DND-41 (cell line): Measurements from ENCODE around the gene AHNAK.

ENCODE experiments used
- ATAC-seq: fragments of 200-7000 bp; cut with Tn5 transposase; 3 replicates; pipeline ENCODE4 v1.9.1; 2021; ENCODE audit warnings: low read depth; ENCODE audit not compliant: insufficient read depth
- DNase-seq: peaks from one replicate; pipeline ENCODE4 v3.0.0-alpha.2; 2020
- H2AFZ ChIP-seq: 2 replicates; pipeline ENCODE4 v1.6.0; 2012; ENCODE audit warnings: low read depth, low read length
- H3K27ac ChIP-seq: 2 replicates; pipeline ENCODE4 v1.5.1; 2012; ENCODE audit warnings: low read length, inconsistent platforms
- H3K27me3 ChIP-seq: fragments of 200-600 bp; sonication (generic); 2 replicates; pipeline ENCODE4 v1.6.0; 2012; ENCODE audit warnings: low read length, mild to moderate bottlenecking, inconsistent platforms; ENCODE audit not compliant: insufficient read depth, poor library complexity
- H3K36me3 ChIP-seq: 2 replicates; pipeline ENCODE4 v1.5.1; 2012; ENCODE audit warnings: low read length, inconsistent platforms; ENCODE audit not compliant: insufficient read depth
- H3K4me1 ChIP-seq: 2 replicates; pipeline ENCODE4 v1.5.1; 2012; ENCODE audit warnings: mild to moderate bottlenecking, low read length; ENCODE audit not compliant: insufficient read depth
- H3K4me2 ChIP-seq: 2 replicates; pipeline ENCODE4 v1.6.0; 2012; ENCODE audit warnings: mild to moderate bottlenecking, moderate library complexity, low read length, inconsistent platforms; ENCODE audit not compliant: insufficient read depth
- H3K4me3 ChIP-seq, 2 experiments: fragments of 200-600 bp in 1 of 2; shearing (Covaris generic) in 1 of 2; 2 replicates each; pipeline ENCODE4 v1.5.1; 2012 to 2016; ENCODE audit warnings: inconsistent platforms in 2 of 2, low read length in 2 of 2, mild to moderate bottlenecking in 2 of 2, low read depth in 1 of 2, moderate library complexity in 1 of 2
- H3K79me2 ChIP-seq: 2 replicates; pipeline ENCODE4 v1.6.0; 2012; ENCODE audit warnings: low read length, inconsistent platforms; ENCODE audit not compliant: insufficient read depth
- H3K9ac ChIP-seq: 2 replicates; pipeline ENCODE4 v1.6.0; 2012; ENCODE audit warnings: low read depth, mild to moderate bottlenecking, inconsistent platforms, low read length, moderate library complexity
- H3K9me3 ChIP-seq: 2 replicates; pipeline ENCODE4 v1.5.1; 2012; ENCODE audit warnings: low read length, moderate library complexity, mild to moderate bottlenecking, inconsistent platforms; ENCODE audit not compliant: insufficient read depth, severe bottlenecking
- H4K20me1 ChIP-seq: 2 replicates; pipeline ENCODE4 v1.6.0; 2012; ENCODE audit warnings: low read length; ENCODE audit not compliant: insufficient read depth
- EZH2 ChIP-seq: IDR thresholded peaks from 3 replicates; pipeline ENCODE4 v1.6.1; 2012; ENCODE audit warnings: borderline replicate concordance, low read depth, mild to moderate bottlenecking, moderate library complexity, low read length, inconsistent platforms; ENCODE audit not compliant: severe bottlenecking
- TF ChIP-seq, protein P1 (sequence below): IDR thresholded peaks from 2 replicates; pipeline ENCODE4 v1.5.1; 2012; ENCODE audit warnings: borderline replicate concordance, low read length, moderate library complexity, mild to moderate bottlenecking; ENCODE audit not compliant: poor library complexity, severe bottlenecking; ENCODE audit errors: extremely low read depth

The AHNAK gene

DNA sequence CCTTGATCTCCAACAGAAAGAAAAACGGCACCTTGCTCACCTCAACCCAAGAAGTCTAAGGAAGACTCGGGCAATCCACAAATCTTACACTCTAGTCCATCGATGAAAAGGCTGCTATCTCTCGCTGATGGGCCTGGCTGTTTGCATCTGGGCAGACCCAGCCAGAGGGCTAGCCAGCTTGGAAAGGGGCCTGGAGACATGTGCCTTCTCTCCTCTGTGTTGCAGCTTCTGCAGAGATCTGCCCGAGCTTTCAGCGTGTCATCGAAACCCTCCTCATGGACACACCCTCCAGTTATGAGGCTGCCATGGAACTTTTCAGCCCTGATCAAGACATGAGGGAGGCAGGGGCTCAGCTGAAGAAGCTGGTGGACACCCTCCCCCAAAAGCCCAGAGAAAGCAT, 124.6 kb downstream of the AHNAK start:
- ATAC-seq (no peak), DNase-seq (no peak)
- no peak overlapping the region for H3K27ac ChIP-seq
- H3K4me3 ChIP-seq, result no peak overlapping the region
- H3K79me2 ChIP-seq, result no peaks in the 10 kb centered on the region
- peaks cover 20% of the 10 kb centered on the region for H3K27me3 ChIP-seq
- no peaks in the 10 kb centered on the region for H3K9me3 ChIP-seq
- no peaks in the 10 kb centered on the region for H4K20me1 ChIP-seq
- H3K4me2 ChIP-seq, result no peak overlapping the region
- no peak overlapping the region for H2AFZ ChIP-seq
- H3K36me3 ChIP-seq, result no peaks in the 10 kb centered on the region
- no peak overlapping the region for H3K9ac ChIP-seq
- H3K4me1 ChIP-seq, result peaks cover 3% of the 10 kb centered on the region; the same call in 1 of the 2 replicates
- TF ChIP-seq, protein P1, sequence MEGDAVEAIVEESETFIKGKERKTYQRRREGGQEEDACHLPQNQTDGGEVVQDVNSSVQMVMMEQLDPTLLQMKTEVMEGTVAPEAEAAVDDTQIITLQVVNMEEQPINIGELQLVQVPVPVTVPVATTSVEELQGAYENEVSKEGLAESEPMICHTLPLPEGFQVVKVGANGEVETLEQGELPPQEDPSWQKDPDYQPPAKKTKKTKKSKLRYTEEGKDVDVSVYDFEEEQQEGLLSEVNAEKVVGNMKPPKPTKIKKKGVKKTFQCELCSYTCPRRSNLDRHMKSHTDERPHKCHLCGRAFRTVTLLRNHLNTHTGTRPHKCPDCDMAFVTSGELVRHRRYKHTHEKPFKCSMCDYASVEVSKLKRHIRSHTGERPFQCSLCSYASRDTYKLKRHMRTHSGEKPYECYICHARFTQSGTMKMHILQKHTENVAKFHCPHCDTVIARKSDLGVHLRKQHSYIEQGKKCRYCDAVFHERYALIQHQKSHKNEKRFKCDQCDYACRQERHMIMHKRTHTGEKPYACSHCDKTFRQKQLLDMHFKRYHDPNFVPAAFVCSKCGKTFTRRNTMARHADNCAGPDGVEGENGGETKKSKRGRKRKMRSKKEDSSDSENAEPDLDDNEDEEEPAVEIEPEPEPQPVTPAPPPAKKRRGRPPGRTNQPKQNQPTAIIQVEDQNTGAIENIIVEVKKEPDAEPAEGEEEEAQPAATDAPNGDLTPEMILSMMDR, result no peak
- TF ChIP-seq EZH2, result no peak

DNA sequence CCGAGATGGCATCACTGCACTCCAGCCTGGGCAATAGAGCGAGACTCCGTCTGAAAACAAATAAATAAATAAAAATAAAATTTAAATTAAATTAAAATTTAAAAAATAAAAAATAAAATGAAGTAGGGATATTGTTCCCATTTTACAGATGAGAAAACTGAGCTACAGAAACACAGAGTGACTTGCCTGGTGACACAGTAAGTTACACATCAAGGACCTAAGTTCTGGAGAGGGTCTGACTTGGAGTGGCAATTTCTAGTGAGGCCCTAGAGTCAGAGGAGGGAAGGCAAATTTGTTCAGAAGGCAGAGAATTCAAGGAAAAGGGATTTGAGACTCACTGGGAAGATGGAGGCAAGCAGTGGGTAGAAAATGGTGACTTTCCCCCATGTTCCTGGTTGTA, 125.7 kb downstream of the AHNAK start:
- Histone ChIP-seq H3K36me3 (no peaks in the 10 kb centered on the region), H3K9me3 (no peaks in the 10 kb centered on the region), H3K4me3 (no peak overlapping the region), H4K20me1 (no peaks in the 10 kb centered on the region), H2AFZ (no peak overlapping the region), H3K4me1 (peaks cover 3% of the 10 kb centered on the region; the same call in 1 of the 2 replicates), H3K27me3 (peaks cover 20% of the 10 kb centered on the region), H3K27ac (no peak overlapping the region), H3K79me2 (no peaks in the 10 kb centered on the region), H3K4me2 (no peak overlapping the region), H3K9ac (no peak overlapping the region)
- TF ChIP-seq, protein P1, result no peak
- no peak for TF ChIP-seq EZH2
- DNase-seq (no peak), ATAC-seq (no peak)

DNA sequence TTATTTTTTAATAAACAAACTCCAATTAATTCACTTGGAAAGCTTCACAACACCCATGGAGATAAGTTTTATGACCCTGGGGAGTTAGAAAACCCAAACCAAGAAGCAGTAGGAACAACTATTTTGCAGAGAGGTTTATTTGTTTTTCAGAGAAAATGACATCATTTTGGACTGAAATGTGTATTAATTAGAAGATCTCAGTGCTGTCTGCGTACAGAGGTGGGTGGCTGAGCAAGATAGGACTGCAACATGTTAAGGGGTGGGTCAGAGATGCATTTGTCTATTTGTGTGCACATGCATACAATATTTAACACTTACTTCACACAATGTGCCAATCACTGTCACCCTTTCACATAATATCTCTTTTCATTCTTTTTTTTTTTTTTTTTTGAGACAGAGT, 126.7 kb downstream of the AHNAK start:
- Histone ChIP-seq H3K79me2 (no peaks in the 10 kb centered on the region), H3K27me3 (peaks cover 20% of the 10 kb centered on the region), H3K9me3 (no peaks in the 10 kb centered on the region), H3K36me3 (no peaks in the 10 kb centered on the region), H3K9ac (no peak overlapping the region), H4K20me1 (no peaks in the 10 kb centered on the region), H3K4me2 (no peak overlapping the region), H3K4me1 (peaks cover 3% of the 10 kb centered on the region; the same call in 1 of the 2 replicates), H3K27ac (no peak overlapping the region), H2AFZ (no peak overlapping the region), H3K4me3 (no peak overlapping the region)
- DNase-seq, result no peak
- TF ChIP-seq, protein P1, result no peak
- no peak for TF ChIP-seq EZH2
- ATAC-seq, result no peak
